ENCODE data around the gene PPFIA4. TPM values are rescaled to one million over a fixed set of nuclear protein-coding genes. Genes with fewer than 3 reads are reported as not detected.

Gene PPFIA4
- total and polyA plus RNA-seq, 2 of the 4 experiments (the other 2 are of a cell fraction) = 5.4 to 13.7 TPM

GRCh38 chr1:203098914-203099520 lies 72.7 kb downstream of the PPFIA4 start:
- no CpG with 5 or more reads among the region's 8 CpGs for WGBS, 2 experiments (ENCODE audit: extremely low coverage in 2 of 2, insufficient read length in 1 of 2)
- no peak overlapping the region for H3K56ac ChIP-seq (ENCODE audit: extremely low read depth, insufficient read depth, low read length)
- H3K14ac ChIP-seq (replicated peaks; ENCODE audit: low read depth, low read length) = no peak overlapping the region
- CTCF ChIA-PET = no interaction called here
- no peak overlapping the region for H2AK5ac ChIP-seq (ENCODE audit: low read depth, low read length)
- H3K27me3 ChIP-seq (ENCODE audit: control insufficient read depth, insufficient read depth, low read length) = peaks cover 52% of the 10 kb centered on the region
- no peak overlapping the region for H3K4me2 ChIP-seq (ENCODE audit: low read depth, low read length)
- TF ChIP-seq CHD1 (IDR thresholded peaks at IDR 0.05; ENCODE audit: low read depth, low read length) = no peak
- TF ChIP-seq NFE2L2 (IDR thresholded peaks at IDR 0.05; ENCODE audit: low read depth, low read length) = no peak
- no peak for TF ChIP-seq MAZ (IDR thresholded peaks at IDR 0.05; ENCODE audit: borderline replicate concordance, low read depth, low read length)
- TF ChIP-seq BHLHE40 (IDR thresholded peaks at IDR 0.05; ENCODE audit: low read depth, low read length) = no peak
- no peak for TF ChIP-seq RFX5 (IDR thresholded peaks at IDR 0.05; ENCODE audit: low read depth, low read length)
- TF ChIP-seq MAFK (IDR thresholded peaks at IDR 0.05; ENCODE audit: low read depth, low read length) = no peak
- no peak for TF ChIP-seq CEBPB (IDR thresholded peaks at IDR 0.05; ENCODE audit: low read depth, low read length)
- TF ChIP-seq USF2 (IDR thresholded peaks at IDR 0.05; ENCODE audit: low read depth, low read length) = no peak
- no peak for TF ChIP-seq POLR2A (IDR thresholded peaks at IDR 0.05; ENCODE audit: low read depth, low read length)
- no peak for TF ChIP-seq CTCF (conservative IDR thresholded peaks at IDR 0.05; ENCODE audit: low read depth, low read length)
- no peak for TF ChIP-seq SMC3 (IDR thresholded peaks at IDR 0.05; ENCODE audit: low read depth, low read length)
- no peak for TF ChIP-seq MXI1 (IDR thresholded peaks at IDR 0.05; ENCODE audit: borderline replicate concordance, low read depth, low read length)
- no peak for TF ChIP-seq RAD21 (IDR thresholded peaks at IDR 0.05; ENCODE audit: low read length)
- TF ChIP-seq, protein P1, sequence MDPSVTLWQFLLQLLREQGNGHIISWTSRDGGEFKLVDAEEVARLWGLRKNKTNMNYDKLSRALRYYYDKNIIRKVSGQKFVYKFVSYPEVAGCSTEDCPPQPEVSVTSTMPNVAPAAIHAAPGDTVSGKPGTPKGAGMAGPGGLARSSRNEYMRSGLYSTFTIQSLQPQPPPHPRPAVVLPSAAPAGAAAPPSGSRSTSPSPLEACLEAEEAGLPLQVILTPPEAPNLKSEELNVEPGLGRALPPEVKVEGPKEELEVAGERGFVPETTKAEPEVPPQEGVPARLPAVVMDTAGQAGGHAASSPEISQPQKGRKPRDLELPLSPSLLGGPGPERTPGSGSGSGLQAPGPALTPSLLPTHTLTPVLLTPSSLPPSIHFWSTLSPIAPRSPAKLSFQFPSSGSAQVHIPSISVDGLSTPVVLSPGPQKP (IDR thresholded peaks at IDR 0.05; ENCODE audit: borderline replicate concordance, low read depth, low read length) = no peak
- no peak for TF ChIP-seq FOS (IDR thresholded peaks at IDR 0.05; ENCODE audit: low read depth, low read length)
- no peak for TF ChIP-seq RCOR1 (IDR thresholded peaks at IDR 0.05; ENCODE audit: insufficient replicate concordance, low read length)
- no peak overlapping the region for H3K23ac ChIP-seq (ENCODE audit: low read depth, low read length)
- no peak overlapping the region for H4K8ac ChIP-seq (ENCODE audit: low read depth in 2 of 2, low read length in 2 of 2)
- H4K20me1 ChIP-seq (ENCODE audit: insufficient read depth, low read length) = no peaks in the 10 kb centered on the region
- no peak overlapping the region for H3K4me3 ChIP-seq (ENCODE audit: insufficient read depth, low read depth, low read length)
- H3K36me3 ChIP-seq (ENCODE audit: control insufficient read depth, insufficient read depth, low read length) = no peaks in the 10 kb centered on the region
- H3K27ac ChIP-seq (ENCODE audit: insufficient read depth, low read length) = no peak overlapping the region
- H3K9me3 ChIP-seq (ENCODE audit: control insufficient read depth, insufficient read depth, low read length) = peaks cover 7% of the 10 kb centered on the region
- H4K5ac ChIP-seq (ENCODE audit: low read depth, low read length) = no peak overlapping the region
- no peak overlapping the region for H4K91ac ChIP-seq (ENCODE audit: insufficient read depth, low read depth, low read length)
- H2BK20ac ChIP-seq (ENCODE audit: low read depth, low read length) = no peak overlapping the region
- intact Hi-C loops (cut with micrococcal nuclease) (no loop called here), dilution Hi-C loops (cut with HindIII; ENCODE audit: low sequenced_read_pairs, unreplicated experiment) (no loop called here), in situ Hi-C loops (cut with MboI; ENCODE audit: low sequenced_read_pairs) (no loop called here)
- no peaks in the 10 kb centered on the region for H3K9me1 ChIP-seq (ENCODE audit: insufficient read depth, low read length)
- ATAC-seq (ENCODE audit: low read depth) = no peak
- H2BK5ac ChIP-seq (ENCODE audit: low read depth, low read length, poor library complexity, severe bottlenecking) = no peak overlapping the region
- H2BK120ac ChIP-seq (ENCODE audit: low read depth, low read length) = no peak overlapping the region
- no peak for DNase-seq
- H3K4ac ChIP-seq (ENCODE audit: low read depth, low read length) = no peak overlapping the region
- BruUV-seq (replicated peaks) = no TSS peak
- no peak overlapping the region for H2AFZ ChIP-seq (replicated peaks; ENCODE audit: low read length, poor library complexity)
- H2BK15ac ChIP-seq (ENCODE audit: low read depth, low read length) = no peak overlapping the region
- H3K4me1 ChIP-seq (ENCODE audit: control insufficient read depth, insufficient read depth, low read length) = no peaks in the 10 kb centered on the region
- H2AK9ac ChIP-seq (replicated peaks; ENCODE audit: low read depth, low read length, poor library complexity) = no peak overlapping the region
- H3K79me1 ChIP-seq (ENCODE audit: low read depth in 1 of 2, low read length in 2 of 2) = no peaks in the 10 kb centered on the region
- H3K9ac ChIP-seq (ENCODE audit: low read depth, low read length) = no peak overlapping the region
- no peak overlapping the region for H3K18ac ChIP-seq (ENCODE audit: low read depth, low read length)
- POLR2A ChIA-PET (ENCODE audit: unreplicated experiment) = no interaction called here
